HCT116 (cell line): ENCODE results near the gene ANKRD6. TPM values are rescaled to one million over a fixed set of nuclear protein-coding genes. Genes with fewer than 3 reads are reported as not detected.

Experiments used
- ATAC-seq: fragments of 200-7000 bp; cut with Tn5 transposase; 2 replicates; pipeline ENCODE4 v1.9.1; 2020; ENCODE audit warnings: mild to moderate bottlenecking, moderate library complexity
- BruUV-seq: library from RNA; stranded (reverse); fragments of 400-500 nt; replicated peaks from 2 replicates; lab custom pipeline; 2021; lab: Mats Ljungman, UMichigan
- CTCF ChIA-PET: fragments of 300-600 bp; sonication (Branson Sonifier 250); formaldehyde crosslinking; loops from one replicate; lab custom pipeline; 2021; ENCODE audit warnings: antibody characterized with exemption; lab: Charles Lee
- POLR2A ChIA-PET: fragments of 300-600, 350-600 bp; sonication (Branson Sonifier 250); formaldehyde crosslinking; loops from one replicate; lab custom pipeline; 2021; ENCODE audit warnings: antibody characterized with exemption; lab: Charles Lee
- RAD21 ChIA-PET, 2 experiments: fragments of 300-600 bp; sonication (Branson Sonifier 250); formaldehyde crosslinking; loops; one replicate each; lab custom pipeline; 2023; ENCODE audit warnings: low total read pairs in 2 of 2; ENCODE audit not compliant: uncharacterized antibody in 2 of 2, unreplicated experiment in 2 of 2, low non-redundant PET in 1 of 2; lab: Charles Lee
- DNase-seq: peaks from one replicate; pipeline ENCODE4 v3.0.0-alpha.2; 2010; ENCODE audit warnings: low read depth, low spot score
- H2AFZ ChIP-seq: fragments of 200-600 bp; shearing (Covaris generic), sonication (generic); 2 replicates; pipeline ENCODE4 v1.6.1; 2017; ENCODE audit warnings: low read depth, mixed run types, mixed read lengths, antibody characterized with exemption, low read length; ENCODE audit not compliant: poor library complexity, severe bottlenecking
- H3K27ac ChIP-seq: 2 replicates; pipeline ENCODE4 v1.5.1; 2012; ENCODE audit warnings: low read depth, low read length
- H3K27me3 ChIP-seq: fragments of 200-600 bp; sonication (generic); 2 replicates; pipeline ENCODE4 v1.6.1; 2016; ENCODE audit warnings: mixed run types, low read length, mixed read lengths; ENCODE audit not compliant: insufficient read depth
- H3K36me3 ChIP-seq, 2 experiments: fragments of 200-500 bp in 1 of 2; fragments of 200-600 bp in 1 of 2; sonication (Bioruptor generic) in 1 of 2; sonication (generic) in 1 of 2; 2 replicates each; pipeline versions ENCODE4 v1.5.1 to v1.6.1; 2014 to 2016; ENCODE audit warnings: low read length in 2 of 2, inconsistent platforms in 1 of 2, mixed read lengths in 1 of 2, mixed run types in 1 of 2; ENCODE audit not compliant: insufficient read depth in 2 of 2, control insufficient read depth in 1 of 2
- H3K4me1 ChIP-seq, 2 experiments: fragments of 200-600 bp in 1 of 2; sonication (generic) in 1 of 2; 2 replicates each; pipeline versions ENCODE4 v1.5.1 to v1.6.1; 2012 to 2017; ENCODE audit warnings: low read length in 2 of 2, inconsistent platforms in 1 of 2, mild to moderate bottlenecking in 1 of 2, mixed read lengths in 1 of 2, mixed run types in 1 of 2, moderate library complexity in 1 of 2; ENCODE audit not compliant: insufficient read depth in 2 of 2, control insufficient read depth in 1 of 2
- H3K4me2 ChIP-seq: fragments of 200-600 bp; sonication (generic); 2 replicates; pipeline ENCODE4 v1.6.1; 2017; ENCODE audit warnings: mixed run types, low read length, mixed read lengths
- H3K4me3 ChIP-seq, 2 experiments: fragments of 200-600 bp in 1 of 2; sonication (generic) in 1 of 2; replicated peaks in 1 of 2; 2 replicates each; pipeline ENCODE4 v1.5.1; 2011 to 2016; ENCODE audit warnings: low read length in 2 of 2, control low read depth in 1 of 2, low read depth in 1 of 2, mild to moderate bottlenecking in 1 of 2, mixed read lengths in 1 of 2, mixed run types in 1 of 2
- H3K79me2 ChIP-seq: fragments of 200-600 bp; sonication (generic); 2 replicates; pipeline ENCODE4 v1.6.1; 2017; ENCODE audit warnings: mild to moderate bottlenecking, mixed run types, low read length, moderate library complexity, mixed read lengths; ENCODE audit not compliant: insufficient read depth
- H3K9ac ChIP-seq: fragments of 200-600 bp; sonication (generic); 2 replicates; pipeline ENCODE4 v1.6.1; 2016; ENCODE audit warnings: low read length, mixed read lengths
- H3K9me2 ChIP-seq: fragments of 200-600 bp; sonication (generic), shearing (Covaris generic); 2 replicates; pipeline ENCODE4 v1.6.1; 2017; ENCODE audit warnings: mixed run types, mild to moderate bottlenecking, moderate library complexity; ENCODE audit not compliant: insufficient read depth
- H3K9me3 ChIP-seq, 2 experiments: fragments of 200-500 bp in 1 of 2; fragments of 200-600 bp in 1 of 2; sonication (Bioruptor generic) in 1 of 2; sonication (generic) in 1 of 2; 2 replicates each; pipeline ENCODE4 v1.6.1; 2014 to 2017; ENCODE audit warnings: low read length in 2 of 2, mixed read lengths in 2 of 2, inconsistent platforms in 1 of 2, low read depth in 1 of 2, mild to moderate bottlenecking in 1 of 2, mixed run types in 1 of 2, moderate library complexity in 1 of 2; ENCODE audit not compliant: control insufficient read depth in 1 of 2, insufficient read depth in 1 of 2
- H4K20me1 ChIP-seq: fragments of 200-600 bp; sonication (generic), shearing (Covaris generic); 2 replicates; pipeline ENCODE4 v1.6.1; 2017; ENCODE audit warnings: mixed run types, mild to moderate bottlenecking, moderate library complexity; ENCODE audit not compliant: insufficient read depth
- ATF3 ChIP-seq: IDR thresholded peaks from 2 replicates; pipeline ENCODE4 v1.6.1; 2012
- CEBPB ChIP-seq: IDR thresholded peaks from 2 replicates; pipeline ENCODE4 v1.6.1; 2012; ENCODE audit warnings: low read depth
- JUND ChIP-seq: IDR thresholded peaks from 2 replicates; pipeline ENCODE4 v1.6.1; 2012
- YY1 ChIP-seq: IDR thresholded peaks from 2 replicates; pipeline ENCODE4 v1.6.1; 2011; ENCODE audit warnings: low read length, low read depth, moderate library complexity, mild to moderate bottlenecking; ENCODE audit not compliant: insufficient replicate concordance; ENCODE audit errors: extremely low read depth
- intact Hi-C: fragments of 100-400 bp; cut with micrococcal nuclease; formaldehyde crosslinking; loops from 2 replicates; pipeline ENCODE4 v1.10.0; 2022
- total RNA-seq: library from RNA; stranded (reverse); gene quantifications from one replicate; pipeline ENCODE4 v1.2.1, GENCODE V29; 2021; ENCODE audit not compliant: unreplicated experiment
- TF ChIP-seq, protein P1 (sequence below): IDR thresholded peaks from 2 replicates; pipeline ENCODE4 v1.6.1; 2011; ENCODE audit warnings: mild to moderate bottlenecking, low read length, moderate library complexity; ENCODE audit not compliant: insufficient replicate concordance; ENCODE audit errors: extremely low read depth

The ANKRD6 gene
- total RNA-seq, 1 experiment from 2014 or later: 9.9 TPM

- TF ChIP-seq, protein P1, sequence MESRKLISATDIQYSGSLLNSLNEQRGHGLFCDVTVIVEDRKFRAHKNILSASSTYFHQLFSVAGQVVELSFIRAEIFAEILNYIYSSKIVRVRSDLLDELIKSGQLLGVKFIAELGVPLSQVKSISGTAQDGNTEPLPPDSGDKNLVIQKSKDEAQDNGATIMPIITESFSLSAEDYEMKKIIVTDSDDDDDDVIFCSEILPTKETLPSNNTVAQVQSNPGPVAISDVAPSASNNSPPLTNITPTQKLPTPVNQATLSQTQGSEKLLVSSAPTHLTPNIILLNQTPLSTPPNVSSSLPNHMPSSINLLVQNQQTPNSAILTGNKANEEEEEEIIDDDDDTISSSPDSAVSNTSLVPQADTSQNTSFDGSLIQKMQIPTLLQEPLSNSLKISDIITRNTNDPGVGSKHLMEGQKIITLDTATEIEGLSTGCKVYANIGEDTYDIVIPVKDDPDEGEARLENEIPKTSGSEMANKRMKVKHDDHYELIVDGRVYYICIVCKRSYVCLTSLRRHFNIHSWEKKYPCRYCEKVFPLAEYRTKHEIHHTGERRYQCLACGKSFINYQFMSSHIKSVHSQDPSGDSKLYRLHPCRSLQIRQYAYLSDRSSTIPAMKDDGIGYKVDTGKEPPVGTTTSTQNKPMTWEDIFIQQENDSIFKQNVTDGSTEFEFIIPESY: no peak
- TF ChIP-seq CEBPB (no peak), ATF3 (no peak)
- TF ChIP-seq, all 23 proteins: peak for 0
These were observed 247.6 kb downstream of the ANKRD6 start (continued) for GRCh38 chr6:89680551-89680950.

- Histone ChIP-seq H3K27me3 (no peaks in the 10 kb centered on the region), H3K4me3 (no peak overlapping the region), H3K9me2 (no peaks in the 10 kb centered on the region), H3K4me1 (no peaks in the 10 kb centered on the region), H2AFZ (no peak overlapping the region), H3K4me2 (no peak overlapping the region), H4K20me1 (0 out of 2 replicates have a peak, but pooled peaks cover 3% of the 10 kb centered on the region), H3K36me3 (peaks cover 68 to 82% of the 10 kb centered on the region in 2 experiments), H3K79me2 (no peaks in the 10 kb centered on the region; the same call in 1 of the 2 replicates), H3K27ac (no peak overlapping the region), H3K9me3 (no peaks in the 10 kb centered on the region), H3K9ac (no peak overlapping the region)
- no peak for DNase-seq
- intact Hi-C loops: no loop called here
- no peak for ATAC-seq
- TF ChIP-seq YY1 (no peak), JUND (no peak)
- POLR2A ChIA-PET: no interaction called here
- RAD21 ChIA-PET: no interaction called here
- CTCF ChIA-PET: no interaction called here
- no TSS peak for BruUV-seq
These were observed 249.1 kb downstream of the ANKRD6 start for GRCh38 chr6:89681983-89682564.
